ENCODE results near the gene CELF2. TPM values are rescaled to one million over a fixed set of nuclear protein-coding genes. Genes with fewer than 3 reads are reported as not detected.

Gene CELF2
- total RNA-seq, 1 donor from 2014 or later = 67.5 TPM

DNA sequence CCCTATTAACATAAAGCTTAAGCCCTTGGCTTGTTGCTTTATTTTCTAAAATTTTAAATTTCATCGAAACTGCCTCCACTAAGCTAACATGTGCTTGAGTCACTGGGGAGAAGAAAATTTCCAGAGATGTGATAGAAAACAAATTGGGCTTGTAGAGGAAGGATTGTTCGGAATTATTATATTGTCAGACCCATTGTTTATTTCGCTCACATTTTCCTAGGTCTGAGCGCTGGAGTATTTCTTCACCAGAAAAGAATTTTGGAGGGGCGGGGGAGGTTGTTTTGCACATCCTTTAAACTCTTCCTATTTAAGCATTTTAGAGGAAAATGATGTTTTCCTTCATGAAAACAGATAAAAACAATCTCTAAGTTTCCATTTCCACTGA is 29.1 kb downstream of the CELF2 start:
- intact Hi-C loops (cut with DNase I) = no loop called here
- no peak for DNase-seq (ENCODE audit: low spot score)

DNA sequence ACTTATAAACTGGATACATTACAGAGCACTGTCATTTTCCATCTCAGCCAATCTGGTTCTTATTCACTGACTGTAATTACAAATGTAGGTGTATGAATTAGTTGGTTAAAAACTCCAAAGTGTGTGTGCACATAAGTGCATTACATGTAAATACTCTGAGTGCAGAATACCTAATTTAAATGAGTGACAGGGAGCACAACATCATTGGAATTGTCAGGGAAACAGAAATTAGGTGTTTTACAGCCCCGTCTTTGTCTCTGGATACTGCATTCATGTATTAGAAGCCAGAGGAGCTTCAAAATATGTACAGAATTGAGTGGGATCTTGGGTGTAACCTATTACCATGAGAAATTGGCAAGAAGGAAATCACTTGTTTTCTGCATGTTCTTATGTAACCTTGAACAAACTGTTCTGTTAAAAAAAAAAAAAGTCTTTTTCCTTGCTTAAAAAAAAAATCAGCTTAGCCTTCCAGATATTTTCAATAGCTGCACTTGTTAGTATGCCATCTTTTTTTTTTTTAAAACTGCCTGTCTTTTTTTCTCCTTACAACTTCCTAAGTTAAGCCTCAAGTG is 31.1 kb downstream of the CELF2 start:
- DNase-seq (ENCODE audit: low spot score) = no peak
- intact Hi-C loops (cut with DNase I) = no loop called here

DNA sequence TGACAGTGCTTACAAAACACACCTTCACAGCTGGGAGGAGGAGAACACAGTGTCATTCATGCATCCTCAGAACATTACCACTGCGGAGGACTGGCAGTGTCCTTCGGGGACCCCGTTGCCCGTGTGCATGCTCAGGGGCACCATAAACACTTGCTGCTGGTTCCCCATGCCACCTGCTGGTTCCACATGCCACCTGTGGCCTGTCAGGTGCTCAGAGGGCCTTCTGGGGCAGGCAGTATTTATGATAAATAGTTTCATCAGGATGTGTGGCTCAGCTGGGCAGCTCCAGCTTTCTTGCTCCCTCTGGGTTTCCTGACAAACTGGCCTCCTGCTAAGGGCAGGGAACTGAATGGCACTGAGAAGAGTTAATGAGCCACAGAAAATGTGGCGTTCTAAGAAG is 32.1 kb downstream of the CELF2 start:
- DNase-seq (ENCODE audit: low spot score) = no peak
- intact Hi-C loops (cut with DNase I) = no loop called here

DNA sequence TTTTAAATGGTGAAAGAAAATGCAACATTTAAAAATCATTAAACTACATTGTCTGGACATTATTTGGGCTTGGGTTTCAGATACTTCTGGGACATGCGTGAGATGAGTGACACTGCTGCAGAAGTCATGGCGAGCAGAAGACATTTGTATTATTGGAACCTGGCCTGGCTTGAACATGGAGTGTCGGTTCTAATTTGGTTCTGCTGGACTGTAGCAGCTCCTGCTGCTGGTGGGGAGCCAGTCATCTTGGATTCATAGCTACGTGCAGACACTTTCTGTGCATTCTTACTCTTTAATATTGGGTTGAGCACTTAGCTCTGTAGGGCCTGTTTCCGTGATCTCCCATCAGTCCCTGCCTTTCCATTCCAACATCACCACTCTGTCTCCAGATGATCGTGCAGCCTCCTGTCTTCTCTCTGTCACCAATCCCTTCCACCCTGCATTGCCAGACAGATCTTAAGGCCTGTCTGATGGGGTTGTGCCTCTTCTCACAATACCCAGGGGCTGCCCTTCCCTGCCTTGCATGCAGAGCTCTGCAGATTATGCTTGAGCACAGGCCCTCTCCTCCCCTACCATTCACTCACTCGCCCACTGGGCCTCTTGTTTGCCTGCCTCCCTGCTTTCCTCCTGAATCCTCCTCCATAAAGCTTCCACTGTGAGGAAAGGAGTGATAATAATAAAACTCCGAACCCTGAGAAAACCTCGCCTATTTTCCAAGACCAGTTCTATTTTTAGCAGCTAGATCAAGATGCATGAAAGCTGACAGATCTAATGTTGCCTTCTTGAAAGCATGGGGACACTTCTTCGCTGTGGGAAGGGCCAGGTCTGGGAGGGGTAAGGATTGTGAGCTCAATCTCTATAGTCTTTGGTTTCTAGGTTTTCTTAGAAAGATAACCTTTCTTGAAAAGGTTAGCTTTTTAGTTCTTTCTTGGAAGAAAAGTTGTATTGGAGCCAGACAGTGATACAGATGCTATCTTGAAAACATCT is 32.9 kb downstream of the CELF2 start:
- DNase-seq (ENCODE audit: low spot score) = no peak
- intact Hi-C loops (cut with DNase I) = no loop called here

DNA sequence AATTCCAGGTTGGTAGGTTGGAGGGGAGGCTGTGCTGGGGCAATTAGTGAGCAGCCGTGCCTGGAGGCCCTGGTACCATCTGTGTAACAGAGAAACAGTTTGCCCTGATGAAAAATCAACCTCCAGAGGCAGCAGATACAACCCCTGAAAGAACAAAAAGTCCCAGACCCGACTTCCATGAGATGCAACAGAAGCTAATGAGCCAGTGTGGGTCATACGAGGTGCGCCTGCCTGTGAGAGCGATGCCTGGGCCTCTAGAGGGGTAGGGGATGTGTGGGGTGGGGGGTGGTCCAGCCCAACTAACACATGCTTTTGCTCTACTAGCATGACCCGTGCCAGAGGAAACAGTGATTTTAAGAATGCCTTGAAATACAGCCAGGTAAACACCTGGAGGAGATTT is 39.3 kb downstream of the CELF2 start:
- intact Hi-C loops (cut with DNase I) = no loop called here
- no peak for DNase-seq (ENCODE audit: low spot score)

DNA sequence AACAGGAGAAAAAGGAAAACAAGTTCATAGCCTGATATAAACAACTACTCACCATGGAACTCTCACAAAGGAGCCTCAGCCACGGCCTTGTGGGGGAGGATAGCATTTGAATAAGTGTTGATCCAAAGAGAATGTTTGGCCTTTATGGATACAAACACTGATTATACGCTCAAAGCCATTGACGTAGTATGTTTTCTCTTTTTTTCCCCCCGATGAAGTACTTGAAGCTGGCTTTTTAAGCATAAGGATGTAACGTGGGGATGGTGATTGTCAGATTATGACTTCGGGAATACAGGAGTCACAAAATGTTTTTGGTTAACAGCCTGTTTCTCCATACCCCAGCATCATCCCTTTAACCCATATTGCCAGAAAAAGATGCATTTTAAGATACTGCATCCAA is 39.8 kb downstream of the CELF2 start:
- no peak for DNase-seq (ENCODE audit: low spot score)
- intact Hi-C loops (cut with DNase I) = no loop called here

DNA sequence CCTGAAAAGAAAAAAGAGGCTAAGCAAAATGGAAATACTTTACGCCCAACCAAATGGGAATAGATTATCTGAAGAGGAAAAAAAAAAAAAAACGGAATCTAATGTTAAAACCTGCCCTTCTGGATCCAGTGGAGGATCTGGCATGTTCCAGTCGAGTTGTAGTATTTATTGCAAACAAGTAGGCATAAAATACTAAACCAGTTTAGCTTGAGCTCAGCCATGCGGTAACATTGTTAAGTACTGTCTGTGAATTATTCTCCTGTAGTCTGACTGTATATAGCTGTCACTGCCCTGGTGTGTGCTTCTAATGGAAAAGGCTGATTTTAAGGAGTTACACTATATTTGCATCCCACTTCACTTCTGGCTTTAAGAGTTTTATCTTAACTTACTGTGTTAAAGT is 40.3 kb downstream of the CELF2 start:
- intact Hi-C loops (cut with DNase I) = no loop called here
- no peak for DNase-seq (ENCODE audit: low spot score)

DNA sequence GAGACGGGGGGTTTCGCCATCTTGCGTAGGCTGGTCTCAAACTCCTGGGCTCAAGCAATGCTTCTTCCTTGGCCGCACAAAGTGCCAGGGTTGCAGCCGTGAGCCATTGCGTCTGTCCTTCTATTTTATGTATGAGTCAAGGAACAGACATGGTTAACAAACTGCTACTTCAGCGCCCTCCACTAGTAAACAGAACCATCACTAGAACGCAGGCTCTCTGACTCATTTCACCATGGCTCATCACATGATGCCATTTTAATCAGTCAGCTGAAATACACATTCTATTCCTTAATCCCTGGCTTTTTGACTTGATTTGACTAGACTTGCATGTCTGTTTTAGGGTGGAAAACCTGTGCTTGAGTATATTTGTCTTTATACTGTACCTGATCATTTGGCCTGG is 41.3 kb downstream of the CELF2 start:
- intact Hi-C loops (cut with DNase I) = no loop called here
- DNase-seq (ENCODE audit: low spot score) = no peak

DNA sequence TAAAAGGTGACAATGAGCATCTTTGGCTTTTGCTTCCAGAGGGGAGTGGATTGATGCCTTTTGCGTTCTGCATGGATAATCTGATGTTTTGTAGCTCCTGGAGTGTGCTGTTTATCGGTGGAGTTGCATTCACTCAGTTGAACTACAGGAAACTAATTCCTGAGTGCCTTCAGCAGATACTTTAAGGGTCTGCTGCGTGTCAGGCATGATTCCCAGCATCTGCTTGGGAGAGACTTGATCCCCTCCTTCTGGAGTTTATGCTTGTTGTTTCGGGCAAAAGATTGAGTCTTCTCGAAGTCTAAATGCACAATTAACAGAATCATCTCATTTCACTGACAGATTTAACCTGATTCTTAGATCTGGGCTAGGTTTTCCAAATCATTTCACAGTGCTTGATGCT is 46.2 kb downstream of the CELF2 start:
- DNase-seq (ENCODE audit: low spot score) = no peak

DNA sequence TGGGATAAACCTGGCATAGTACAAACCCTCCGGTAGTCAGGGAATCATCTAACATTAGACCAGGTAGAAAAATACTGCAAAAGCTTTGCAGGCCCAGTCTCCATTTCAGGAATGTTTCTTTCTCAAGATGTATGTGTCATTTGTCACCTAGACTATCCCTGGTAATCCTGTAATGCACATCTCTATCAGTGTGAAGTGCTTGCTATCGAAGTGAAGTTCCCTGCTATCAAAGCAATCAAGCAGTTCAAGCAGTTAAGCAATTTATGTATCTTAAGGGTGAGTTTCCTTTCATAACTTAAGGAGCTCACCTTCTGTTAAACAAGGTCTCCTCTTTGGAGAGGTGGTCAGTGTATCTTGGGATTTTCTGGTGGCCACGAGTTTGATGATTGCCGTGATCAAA is 47.2 kb downstream of the CELF2 start:
- intact Hi-C loops (cut with DNase I) = no loop called here
- DNase-seq (ENCODE audit: low spot score) = no peak

More for the DNA sequence above, 46.2 kb downstream of the CELF2 start:
- intact Hi-C loops (cut with DNase I) = no loop called here

DNA sequence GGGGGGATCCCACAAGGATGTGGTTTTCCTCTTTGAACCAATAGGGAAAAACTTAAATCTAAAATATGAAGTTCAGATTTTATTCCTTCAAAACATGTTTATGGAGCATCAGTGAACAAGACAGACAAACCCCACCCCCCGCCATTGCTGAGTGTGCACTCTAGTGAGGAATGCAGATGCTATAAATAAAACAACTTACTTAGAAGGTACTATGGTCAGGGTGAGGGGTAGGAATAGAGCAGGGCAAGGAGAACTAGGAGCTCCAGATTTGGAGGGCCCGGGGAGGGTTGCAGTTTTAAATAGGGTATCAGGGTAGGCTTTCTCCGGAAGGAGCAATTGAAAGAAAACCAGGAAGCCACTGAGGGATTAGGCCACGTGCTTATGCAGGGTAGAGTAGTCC is 47.9 kb downstream of the CELF2 start:
- DNase-seq (ENCODE audit: low spot score) = no peak

DNA sequence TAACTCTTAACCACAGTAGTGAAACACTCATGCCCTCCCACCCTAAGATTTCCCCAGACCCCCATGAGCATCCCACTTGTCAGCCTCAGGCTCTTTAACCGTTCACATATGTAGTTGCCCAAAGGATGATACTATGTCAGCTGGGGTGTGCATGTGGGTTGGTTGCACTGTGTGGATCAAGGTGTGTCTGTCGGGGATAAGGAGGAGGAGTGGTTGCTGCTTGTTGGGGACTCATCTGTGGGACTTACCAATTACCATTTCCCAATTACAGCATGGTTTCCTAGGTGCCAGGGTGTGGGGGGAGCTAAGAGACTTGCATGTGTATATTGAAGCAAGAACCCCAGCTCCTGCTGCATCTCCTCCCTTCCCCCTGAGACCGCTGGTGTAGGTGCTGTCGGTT is 48.8 kb downstream of the CELF2 start:
- no peak for DNase-seq (ENCODE audit: low spot score)
- intact Hi-C loops (cut with DNase I) = no loop called here

More for the DNA sequence above, 47.9 kb downstream of the CELF2 start:
- intact Hi-C loops (cut with DNase I) = no loop called here

DNA sequence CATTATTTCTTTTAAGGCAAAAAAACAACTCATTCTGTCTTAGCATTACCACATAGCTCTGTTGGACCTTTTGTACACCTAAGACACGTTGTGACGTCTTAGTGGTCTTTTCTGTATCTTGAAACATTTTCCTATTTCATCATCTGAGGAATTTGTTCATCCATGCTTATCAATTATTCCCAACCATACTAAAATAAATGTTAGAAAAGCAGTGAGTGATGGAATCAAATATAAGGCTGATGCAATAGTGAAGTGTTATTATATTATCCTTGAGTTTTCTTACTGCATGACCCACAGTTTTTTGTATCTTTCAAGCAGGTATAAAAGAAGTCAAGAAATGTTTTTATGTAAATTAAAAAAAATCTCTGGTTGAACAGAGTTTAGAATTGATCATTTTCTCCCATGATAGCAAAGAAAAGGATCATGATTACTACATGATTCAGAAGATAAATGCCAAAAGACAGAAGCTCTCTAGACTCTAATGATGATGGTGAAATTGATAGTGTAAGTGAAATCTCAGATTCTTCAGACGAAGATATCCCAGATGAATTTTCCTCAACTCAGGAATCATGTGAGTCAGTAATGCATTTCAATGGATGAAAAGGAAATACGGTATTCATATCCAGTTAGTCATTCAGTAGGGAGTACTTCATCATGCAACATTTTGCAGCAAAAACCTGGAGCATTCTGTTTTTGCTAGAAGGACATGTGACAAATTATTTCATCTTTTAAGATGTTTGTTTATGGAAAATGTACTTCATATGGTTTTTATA is 51.4 kb downstream of the CELF2 start:
- intact Hi-C loops (cut with DNase I) = no loop called here
- DNase-seq (ENCODE audit: low spot score) = no peak

DNA sequence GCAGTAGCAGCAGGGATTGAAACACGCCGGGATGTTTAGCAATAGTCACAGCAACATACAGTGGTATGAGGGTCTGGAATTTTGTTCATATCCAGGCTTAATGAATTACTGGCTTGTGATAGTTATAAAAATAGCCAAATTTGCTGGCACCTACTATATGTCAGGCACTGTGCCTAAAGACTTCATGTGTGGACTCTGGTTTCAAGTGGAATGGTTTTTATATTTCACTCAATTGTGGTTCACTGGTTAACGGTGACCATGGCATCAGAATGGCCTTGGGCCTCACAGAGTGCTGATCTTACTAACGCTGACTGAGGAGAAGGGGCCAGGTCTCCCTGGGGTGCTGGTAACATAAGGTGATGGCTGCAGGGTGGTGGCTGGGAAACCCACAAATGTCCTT is 55.7 kb downstream of the CELF2 start:
- no peak for DNase-seq (ENCODE audit: low spot score)
- intact Hi-C loops (cut with DNase I) = no loop called here

DNA sequence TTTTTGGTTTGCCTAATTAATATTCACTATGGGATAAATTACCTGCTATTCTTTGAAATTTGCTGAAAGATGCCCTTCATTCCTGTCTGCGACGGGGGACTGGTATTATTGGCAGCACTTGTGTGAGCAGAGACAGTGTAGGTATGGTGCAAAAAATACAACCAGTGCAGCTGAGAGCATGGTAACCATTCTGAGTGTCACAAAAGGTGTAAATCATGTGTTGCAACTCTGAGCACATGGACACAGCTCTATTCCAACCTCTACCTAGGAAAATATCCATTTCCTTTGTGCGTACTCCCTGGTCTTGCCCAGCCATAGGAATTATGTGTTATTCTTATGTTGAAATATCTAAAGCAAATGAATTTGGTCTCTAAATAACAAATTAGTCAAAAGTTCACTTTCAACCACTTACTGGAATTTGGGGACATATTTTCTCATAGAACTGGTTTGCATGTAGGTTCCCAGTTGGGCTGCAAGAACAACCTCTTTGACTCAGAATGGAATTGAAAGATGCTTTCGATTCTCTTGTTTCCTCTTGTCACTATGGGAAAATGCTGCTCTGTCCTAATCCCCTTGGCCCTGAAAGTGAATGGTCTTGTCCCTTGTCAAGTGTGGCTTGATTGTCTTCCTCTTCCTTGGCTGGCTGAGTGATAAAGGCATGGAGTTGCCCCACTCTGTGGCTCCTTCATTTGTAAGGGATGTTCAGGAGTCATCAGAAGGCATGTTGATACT is 57.0 kb downstream of the CELF2 start:
- intact Hi-C loops (cut with DNase I) = no loop called here
- no peak for DNase-seq (ENCODE audit: low spot score)

DNA sequence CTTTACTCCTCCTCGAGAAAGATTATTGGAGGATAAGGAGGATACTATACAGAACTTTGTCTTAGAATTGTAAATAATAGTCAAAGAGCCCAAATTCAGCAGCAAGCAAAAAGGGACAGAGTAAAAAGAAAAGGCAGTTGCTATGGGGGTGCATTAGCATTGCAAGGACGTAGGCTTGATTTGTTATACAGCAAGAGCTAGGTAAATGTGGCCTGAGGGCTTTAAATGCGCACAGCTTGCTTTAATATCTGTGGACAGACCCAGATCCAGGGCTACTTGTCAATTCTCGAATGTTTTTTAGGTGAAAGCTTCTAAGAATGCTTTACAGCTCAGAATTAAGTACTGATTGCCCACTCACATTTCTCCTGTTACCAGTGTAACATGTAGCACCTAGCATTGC is 58.5 kb downstream of the CELF2 start:
- no peak for DNase-seq (ENCODE audit: low spot score)
- intact Hi-C loops (cut with DNase I) = no loop called here

DNA sequence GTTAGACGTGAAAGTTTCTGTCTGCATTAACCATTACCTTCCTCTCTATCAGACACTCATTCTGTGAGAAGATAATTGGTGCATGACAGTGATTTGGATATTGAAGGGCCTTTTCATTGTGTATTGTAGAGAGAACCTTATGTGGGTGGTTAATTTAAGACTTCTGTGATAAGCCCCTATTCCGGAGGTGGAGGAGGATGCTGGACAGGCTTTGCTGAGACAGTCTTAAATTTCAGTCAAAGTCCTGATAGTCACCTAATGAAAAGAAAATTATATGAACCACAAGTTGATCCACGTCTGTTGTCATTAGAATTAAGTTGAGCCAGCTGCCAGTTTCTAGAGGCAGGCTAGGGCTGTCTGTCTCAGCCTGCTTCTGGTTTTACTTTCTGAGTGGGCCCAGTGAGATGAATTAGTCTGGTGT is 62.9 kb downstream of the CELF2 start:
- intact Hi-C loops (cut with DNase I) = no loop called here
- DNase-seq (ENCODE audit: low spot score) = no peak

DNA sequence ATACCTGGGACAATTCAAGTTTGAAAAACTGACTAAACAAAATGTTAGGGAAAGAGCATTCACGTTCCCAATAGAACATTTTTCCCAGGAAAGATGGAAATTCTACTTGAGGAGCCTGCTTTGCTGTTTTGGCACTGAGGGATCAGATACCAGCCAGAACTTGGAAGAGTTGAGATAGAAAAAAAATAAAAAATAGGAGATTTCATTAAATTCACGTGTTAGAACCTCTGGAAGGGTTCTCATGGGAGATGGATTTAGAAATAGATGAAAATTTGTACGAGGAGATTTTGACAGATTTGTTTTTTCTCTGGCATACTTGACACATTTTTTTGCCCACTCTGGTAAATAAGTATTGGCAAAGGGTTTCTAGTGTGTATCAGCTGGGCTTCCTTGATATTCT is 63.7 kb downstream of the CELF2 start:
- intact Hi-C loops (cut with DNase I) = no loop called here
- no peak for DNase-seq (ENCODE audit: low spot score)

DNA sequence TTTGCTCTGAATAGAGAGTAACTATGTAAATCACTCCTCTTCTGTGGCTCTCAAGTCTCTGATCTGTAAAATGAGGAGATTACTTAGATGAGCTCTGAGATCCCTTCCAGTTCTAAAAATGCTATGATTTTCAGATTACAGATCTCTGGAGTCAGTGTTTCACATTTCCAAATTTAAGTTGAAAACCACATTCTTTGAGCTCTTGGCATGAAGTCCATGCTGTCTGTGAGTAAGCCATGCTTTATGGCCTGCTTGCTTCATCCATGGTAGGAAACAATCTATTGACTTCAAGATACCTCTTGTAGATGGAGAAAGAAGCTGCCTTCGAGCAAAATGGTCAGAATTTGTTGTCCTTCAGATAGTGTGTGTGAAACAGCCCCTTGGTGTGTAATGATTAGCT is 64.9 kb downstream of the CELF2 start:
- intact Hi-C loops (cut with DNase I) = no loop called here
- DNase-seq (ENCODE audit: low spot score) = no peak

DNA sequence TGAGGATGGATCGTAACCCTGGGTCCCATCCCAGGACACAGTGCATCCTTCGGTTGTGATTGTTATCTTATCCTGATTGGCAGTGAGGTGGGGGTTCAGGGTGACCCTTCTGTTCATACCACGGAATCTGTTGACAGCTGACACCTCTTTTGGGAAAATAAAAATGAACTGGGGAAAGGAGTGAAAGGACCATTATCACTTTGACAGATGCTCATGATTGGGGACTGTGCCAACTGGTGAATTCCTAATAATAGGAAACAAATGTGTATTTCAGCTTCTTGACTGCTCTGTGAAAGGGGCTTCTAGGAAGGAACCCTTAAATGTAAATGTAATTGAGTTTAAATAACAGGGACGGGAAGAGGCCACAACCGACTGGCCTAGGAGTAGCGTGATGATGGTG is 65.4 kb downstream of the CELF2 start:
- DNase-seq (ENCODE audit: low spot score) = no peak
- intact Hi-C loops (cut with DNase I) = no loop called here

Data from cardiac septum (tissue), 1 donor.